Peyer's patch (tissue), 4 donors: ENCODE measurements around the gene OR6C2.

Experiments used
- POLR2A ChIP-seq, 2 donors: fragments of 450-650 bp; IDR thresholded peaks; one replicate each; pipeline ENCODE4 v1.5.1; 2017; ENCODE audit warnings: antibody characterized with exemption in 2 of 2, mild to moderate bottlenecking in 2 of 2, moderate library complexity in 2 of 2
- TF ChIP-seq, protein P1 (sequence below), 6 experiments: fragments of 450-650 bp in 4 of 6; fragments of 200-600 bp in 2 of 6; sonication (generic) in 1 of 6; IDR thresholded peaks; one replicate each; pipeline ENCODE4 v1.5.1; 2017 to 2019; ENCODE audit warnings: antibody characterized with exemption in 6 of 6, mild to moderate bottlenecking in 3 of 6, moderate library complexity in 1 of 6

GRCh38 chr12:55470088-55470829, 26.4 kb downstream of the OR6C2 start, which contains the start of gene OR6C70:
- TF ChIP-seq, protein P1, sequence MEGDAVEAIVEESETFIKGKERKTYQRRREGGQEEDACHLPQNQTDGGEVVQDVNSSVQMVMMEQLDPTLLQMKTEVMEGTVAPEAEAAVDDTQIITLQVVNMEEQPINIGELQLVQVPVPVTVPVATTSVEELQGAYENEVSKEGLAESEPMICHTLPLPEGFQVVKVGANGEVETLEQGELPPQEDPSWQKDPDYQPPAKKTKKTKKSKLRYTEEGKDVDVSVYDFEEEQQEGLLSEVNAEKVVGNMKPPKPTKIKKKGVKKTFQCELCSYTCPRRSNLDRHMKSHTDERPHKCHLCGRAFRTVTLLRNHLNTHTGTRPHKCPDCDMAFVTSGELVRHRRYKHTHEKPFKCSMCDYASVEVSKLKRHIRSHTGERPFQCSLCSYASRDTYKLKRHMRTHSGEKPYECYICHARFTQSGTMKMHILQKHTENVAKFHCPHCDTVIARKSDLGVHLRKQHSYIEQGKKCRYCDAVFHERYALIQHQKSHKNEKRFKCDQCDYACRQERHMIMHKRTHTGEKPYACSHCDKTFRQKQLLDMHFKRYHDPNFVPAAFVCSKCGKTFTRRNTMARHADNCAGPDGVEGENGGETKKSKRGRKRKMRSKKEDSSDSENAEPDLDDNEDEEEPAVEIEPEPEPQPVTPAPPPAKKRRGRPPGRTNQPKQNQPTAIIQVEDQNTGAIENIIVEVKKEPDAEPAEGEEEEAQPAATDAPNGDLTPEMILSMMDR (IDR thresholded peaks at IDR 0.05): no peak
- no peak for TF ChIP-seq POLR2A (IDR thresholded peaks at IDR 0.05)
